Heart left ventricle (tissue), 13 donors: ENCODE results near the gene AK1.

Source experiments
- CTCF ChIP-seq, 12 donors: fragments of 200-600 bp; sonication (generic) in 4 of 12; IDR thresholded peaks; one replicate each; pipeline versions ENCODE4 v1.5.0 to v1.8.0; 2018 to 2022; ENCODE audit warnings: antibody characterized with exemption in 12 of 12, mild to moderate bottlenecking in 5 of 12
- POLR2A ChIP-seq, 2 donors: fragments of 450-650 bp; IDR thresholded peaks; one replicate each; pipeline ENCODE4 v1.6.1; 2017; ENCODE audit warnings: antibody characterized with exemption in 2 of 2, mild to moderate bottlenecking in 2 of 2, moderate library complexity in 2 of 2
- donor health status: ischemic (EF 13 %, LVEDD 7.1; RV severe dilation, severe dysfunction).
- donor health status: DM: no; HTN: yes; CAD: no.
- donor health status: DM: no; HTN: no; CAD: no.
- donor health status: ischemic (EF 25% LVEDD 6.9; RV normal size, moderate dysfunction).
- donor health status: ischemic (EF 25% LVEDD 5.7; RV mildly dilated, moderate dysfunction).
- donor health status: ischemic (EF 35%, LVEDD 5.7; RV mildly dilated, moderate dysfunction).
- donor health status: nonischemic (EF 11% LVEDD 7.7; RV severe dilation, severe dysfunction).
- donor health status: DM: yes; HTN: yes; CAD: no.
- donor health status: PGD.
- donor health status: ischemic (EF 29% LVEDD 5.4; RV normal size, mild dysfunction).
- donor health status: nonischemic (EF 23%, LVEDD 6.1; RV moderate dilation, normal function).

DNA sequence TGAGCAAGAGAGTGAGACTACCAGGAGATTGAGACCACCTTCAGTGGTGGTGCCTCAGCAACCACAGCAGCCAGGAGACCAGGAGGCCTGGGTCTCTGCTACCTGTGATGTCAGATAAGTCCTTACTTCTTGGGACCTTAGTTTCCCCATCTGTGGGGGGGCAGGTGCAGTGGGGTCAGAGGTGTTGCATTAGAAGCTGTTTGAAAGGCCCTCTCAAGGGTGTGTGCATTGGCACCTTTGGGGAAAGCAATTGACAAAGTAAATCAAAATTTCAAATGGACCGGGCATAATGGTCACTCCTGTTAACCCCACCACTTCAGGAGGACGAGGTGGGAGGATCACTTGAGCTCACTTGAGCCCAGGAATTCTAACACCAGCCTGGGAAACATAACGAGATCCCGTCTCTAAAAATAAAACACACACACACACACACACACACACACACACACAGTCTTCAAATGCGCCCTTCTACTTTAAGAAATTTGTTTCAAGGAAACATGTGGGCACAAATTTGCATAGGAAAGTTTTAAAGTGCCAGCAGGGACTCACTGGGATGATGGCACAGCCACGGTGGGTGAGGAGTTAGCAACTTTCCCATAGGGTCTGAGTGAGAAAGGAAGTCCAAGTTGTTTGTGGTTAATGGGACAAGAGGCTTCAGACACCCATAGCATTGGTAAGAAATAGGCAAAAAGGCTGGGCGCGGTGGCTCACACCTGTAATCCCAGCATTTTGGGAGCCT is 1.3 kb upstream of the AK1 start:
- TF ChIP-seq CTCF (IDR thresholded peaks at IDR 0.05) (no peak), POLR2A (IDR thresholded peaks at IDR 0.05) (no peak)
